WI38 (cell line): Measurements from ENCODE around the gene TIMM8A.

Source experiments
- H3K4me3 ChIP-seq: 2 replicates; pipeline ENCODE4 v1.5.1; 2011; ENCODE audit warnings: low read depth, mild to moderate bottlenecking, control low read depth, low read length
- CTCF ChIP-seq: IDR thresholded peaks from 2 replicates; pipeline ENCODE4 v1.5.1; 2012; ENCODE audit warnings: low read depth, mild to moderate bottlenecking, control low read depth, low read length

The TIMM8A gene

DNA sequence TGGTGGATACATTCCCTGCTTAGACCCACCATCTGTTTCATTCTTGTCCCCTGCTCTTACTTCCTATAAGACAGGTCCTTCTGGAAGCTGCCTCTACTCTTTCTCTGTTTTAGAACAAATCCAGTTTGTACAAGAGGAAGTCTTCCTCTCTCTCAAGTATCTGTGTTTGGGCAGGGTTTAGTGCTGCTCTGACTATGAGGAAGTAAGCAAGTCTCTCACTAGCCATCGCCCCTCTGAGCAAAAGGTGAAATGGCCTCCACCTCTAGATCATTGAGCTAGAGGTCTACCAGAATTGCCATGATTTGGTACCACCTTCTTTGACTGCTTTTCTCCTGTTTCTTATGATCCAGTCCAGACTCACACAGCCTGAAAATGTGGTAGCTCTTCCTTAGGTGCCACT, 29.0 kb upstream of the TIMM8A start:
- TF ChIP-seq CTCF: no peak
- no peak overlapping the region for H3K4me3 ChIP-seq

- no peak for TF ChIP-seq CTCF
- H3K4me3 ChIP-seq: no peak overlapping the region
These were observed 22.5 kb upstream of the TIMM8A start for GRCh38 chrX:101370888-101371504.

DNA sequence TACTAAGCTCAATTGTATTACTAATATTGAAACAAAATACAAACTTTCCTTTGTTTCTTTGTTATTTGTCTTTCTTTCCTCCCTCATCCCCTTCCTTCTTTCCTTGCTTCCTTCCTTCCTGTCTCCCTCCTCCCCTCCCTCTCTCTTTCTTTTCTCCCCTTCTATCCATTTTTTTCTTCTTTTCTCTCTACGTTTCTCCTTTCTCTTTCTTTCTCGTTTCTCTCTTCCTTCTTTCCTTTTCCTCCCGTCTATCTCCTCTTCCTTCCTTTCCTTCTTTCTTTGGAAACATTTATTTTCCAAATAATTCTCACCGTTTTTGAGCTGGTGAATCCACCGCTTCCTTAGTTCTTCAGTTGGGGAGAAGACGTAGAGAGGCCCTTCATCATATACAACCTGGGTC, 21.1 kb upstream of the TIMM8A start:
- no peak overlapping the region for H3K4me3 ChIP-seq
- no peak for TF ChIP-seq CTCF

- TF ChIP-seq CTCF: no peak
- H3K4me3 ChIP-seq: no peak overlapping the region
These were observed 20.3 kb upstream of the TIMM8A start for GRCh38 chrX:101368800-101369199.

DNA sequence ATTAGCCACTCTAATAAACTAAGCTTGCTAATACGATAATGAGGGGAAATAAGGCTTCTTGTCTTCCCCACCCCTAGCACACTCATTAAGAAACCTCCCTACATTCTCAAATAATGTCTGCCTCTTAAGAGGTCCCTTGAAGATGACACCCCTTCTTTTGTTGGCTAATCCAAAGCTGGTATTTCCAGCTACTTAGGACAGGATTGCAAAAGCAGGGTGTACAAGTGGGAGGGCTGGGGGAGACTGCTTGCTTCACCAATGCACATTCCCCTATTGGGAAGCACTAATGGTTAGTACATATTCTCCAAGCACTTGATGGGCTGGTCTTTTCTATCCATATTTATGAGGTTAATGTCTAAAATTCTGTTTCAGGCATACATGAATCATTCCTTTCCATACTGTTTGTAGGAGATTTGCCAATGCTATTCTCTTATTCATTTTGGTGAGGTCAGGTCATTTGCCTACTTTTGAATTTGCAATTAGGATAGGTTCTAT, 16.8 kb upstream of the TIMM8A start:
- TF ChIP-seq CTCF: no peak
- no peak overlapping the region for H3K4me3 ChIP-seq

- TF ChIP-seq CTCF: no peak
- no peak overlapping the region for H3K4me3 ChIP-seq
These were observed 14.2 kb upstream of the TIMM8A start for GRCh38 chrX:101362757-101363156.

DNA sequence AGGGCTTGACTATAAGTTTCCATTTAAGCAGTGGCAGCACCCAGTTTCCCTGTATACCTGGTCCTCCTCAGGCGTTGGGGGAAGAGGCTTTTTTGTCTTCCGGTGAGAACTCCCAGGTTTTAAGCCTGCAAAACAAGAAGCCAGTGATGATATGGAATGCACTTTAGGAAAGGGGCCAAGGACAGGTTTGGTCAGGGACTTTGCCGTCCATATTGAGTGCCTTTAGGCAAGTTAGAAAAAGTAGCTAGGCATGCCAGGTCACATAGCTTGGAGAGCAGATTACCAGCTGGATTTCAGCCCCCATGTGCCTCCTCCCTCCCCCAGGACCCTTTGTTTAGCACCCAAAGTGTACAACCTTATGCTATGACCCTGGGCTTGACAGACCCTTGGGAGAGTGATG, 13.6 kb upstream of the TIMM8A start:
- no peak for TF ChIP-seq CTCF
- H3K4me3 ChIP-seq: no peak overlapping the region
